GM20000 (cell line): ENCODE data around the gene HAL.

Experiments used
- DNase-seq: peaks from one replicate; pipeline ENCODE4 v3.0.0; 2012; ENCODE audit warnings: low spot score
- TF ChIP-seq, protein P1 (sequence below): IDR thresholded peaks from 2 replicates; pipeline ENCODE4 v1.5.1; 2012; ENCODE audit warnings: mild to moderate bottlenecking, control low read depth; ENCODE audit errors: extremely low read depth, missing control alignments

HAL gene, protein sequence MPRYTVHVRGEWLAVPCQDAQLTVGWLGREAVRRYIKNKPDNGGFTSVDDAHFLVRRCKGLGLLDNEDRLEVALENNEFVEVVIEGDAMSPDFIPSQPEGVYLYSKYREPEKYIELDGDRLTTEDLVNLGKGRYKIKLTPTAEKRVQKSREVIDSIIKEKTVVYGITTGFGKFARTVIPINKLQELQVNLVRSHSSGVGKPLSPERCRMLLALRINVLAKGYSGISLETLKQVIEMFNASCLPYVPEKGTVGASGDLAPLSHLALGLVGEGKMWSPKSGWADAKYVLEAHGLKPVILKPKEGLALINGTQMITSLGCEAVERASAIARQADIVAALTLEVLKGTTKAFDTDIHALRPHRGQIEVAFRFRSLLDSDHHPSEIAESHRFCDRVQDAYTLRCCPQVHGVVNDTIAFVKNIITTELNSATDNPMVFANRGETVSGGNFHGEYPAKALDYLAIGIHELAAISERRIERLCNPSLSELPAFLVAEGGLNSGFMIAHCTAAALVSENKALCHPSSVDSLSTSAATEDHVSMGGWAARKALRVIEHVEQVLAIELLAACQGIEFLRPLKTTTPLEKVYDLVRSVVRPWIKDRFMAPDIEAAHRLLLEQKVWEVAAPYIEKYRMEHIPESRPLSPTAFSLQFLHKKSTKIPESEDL

DNA sequence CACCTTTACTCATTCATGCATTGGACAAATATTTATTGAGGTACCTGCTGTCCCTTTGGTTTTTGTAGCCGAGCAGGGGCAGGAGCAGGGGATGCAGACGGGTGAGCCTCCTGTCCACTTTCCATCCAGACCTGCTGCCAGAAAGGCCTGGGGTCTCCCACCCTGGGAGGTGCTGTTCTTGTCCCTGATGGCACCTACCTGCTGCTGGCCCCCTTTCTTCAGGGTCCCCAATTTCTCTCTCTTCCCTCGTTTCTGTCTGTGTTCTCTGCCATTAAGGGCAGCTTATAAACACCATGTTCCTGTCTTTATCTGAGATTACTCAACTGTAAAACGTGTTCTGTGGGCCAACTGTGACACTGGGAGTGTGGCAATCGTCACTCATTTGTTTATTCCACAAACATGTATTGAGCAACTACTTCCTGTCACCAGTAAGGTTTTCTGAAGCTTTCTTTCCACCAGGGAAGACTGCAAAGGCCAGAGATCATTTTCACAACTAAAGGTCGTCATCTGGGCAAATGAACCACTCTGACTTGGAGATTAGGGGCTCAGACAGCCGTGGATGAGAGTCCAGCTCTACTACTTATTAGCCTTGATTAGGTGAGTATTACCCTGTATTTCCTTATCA is at the start of gene HAL:
HAL (minus strand) TSS at position 311 of the 625 bp plus-strand sequence. CDS start 434 bp downstream, outside the sequence.
- TF ChIP-seq, protein P1, sequence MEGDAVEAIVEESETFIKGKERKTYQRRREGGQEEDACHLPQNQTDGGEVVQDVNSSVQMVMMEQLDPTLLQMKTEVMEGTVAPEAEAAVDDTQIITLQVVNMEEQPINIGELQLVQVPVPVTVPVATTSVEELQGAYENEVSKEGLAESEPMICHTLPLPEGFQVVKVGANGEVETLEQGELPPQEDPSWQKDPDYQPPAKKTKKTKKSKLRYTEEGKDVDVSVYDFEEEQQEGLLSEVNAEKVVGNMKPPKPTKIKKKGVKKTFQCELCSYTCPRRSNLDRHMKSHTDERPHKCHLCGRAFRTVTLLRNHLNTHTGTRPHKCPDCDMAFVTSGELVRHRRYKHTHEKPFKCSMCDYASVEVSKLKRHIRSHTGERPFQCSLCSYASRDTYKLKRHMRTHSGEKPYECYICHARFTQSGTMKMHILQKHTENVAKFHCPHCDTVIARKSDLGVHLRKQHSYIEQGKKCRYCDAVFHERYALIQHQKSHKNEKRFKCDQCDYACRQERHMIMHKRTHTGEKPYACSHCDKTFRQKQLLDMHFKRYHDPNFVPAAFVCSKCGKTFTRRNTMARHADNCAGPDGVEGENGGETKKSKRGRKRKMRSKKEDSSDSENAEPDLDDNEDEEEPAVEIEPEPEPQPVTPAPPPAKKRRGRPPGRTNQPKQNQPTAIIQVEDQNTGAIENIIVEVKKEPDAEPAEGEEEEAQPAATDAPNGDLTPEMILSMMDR = no peak
- no peak for DNase-seq

DNA sequence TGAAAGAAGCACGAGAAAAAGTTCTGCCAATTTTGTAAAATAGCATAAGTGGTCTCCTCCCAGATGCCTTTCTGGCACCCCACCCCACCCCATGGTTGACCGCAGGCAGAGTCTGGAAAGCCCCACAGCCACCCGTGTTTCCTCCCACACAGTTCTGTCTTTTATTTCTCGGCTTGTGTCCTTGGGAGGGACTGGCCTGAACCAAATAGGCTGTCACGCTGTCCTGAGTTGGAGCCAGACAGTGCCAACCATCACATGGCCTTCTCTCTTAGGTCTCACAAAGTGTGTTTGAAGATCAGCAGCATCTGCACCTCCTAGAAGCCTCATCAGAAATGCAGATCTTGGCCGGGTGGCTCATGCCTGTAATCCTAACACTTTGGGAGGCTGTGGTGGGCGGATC is 49.4 kb upstream of the HAL start:
- DNase-seq = no peak
- TF ChIP-seq, protein P1 = no peak

DNA sequence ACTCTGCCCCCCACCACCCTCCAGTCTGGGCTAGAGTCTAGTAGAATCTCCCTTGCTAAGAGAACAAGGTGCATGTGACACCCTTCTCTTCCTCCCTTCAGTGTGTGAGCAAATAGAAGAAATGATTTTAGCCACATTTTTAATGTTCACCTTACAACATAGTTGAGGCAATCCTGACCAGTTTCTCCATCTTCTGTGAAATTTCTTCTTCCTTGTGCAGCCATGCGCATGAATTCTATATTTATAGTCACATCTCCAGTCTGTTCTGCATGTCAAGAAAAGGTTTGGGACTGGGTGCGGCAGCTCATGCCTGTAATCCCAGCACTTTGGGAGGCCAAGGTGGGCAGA is 48.8 kb upstream of the HAL start:
- TF ChIP-seq, protein P1 = no peak
- DNase-seq = no peak

DNA sequence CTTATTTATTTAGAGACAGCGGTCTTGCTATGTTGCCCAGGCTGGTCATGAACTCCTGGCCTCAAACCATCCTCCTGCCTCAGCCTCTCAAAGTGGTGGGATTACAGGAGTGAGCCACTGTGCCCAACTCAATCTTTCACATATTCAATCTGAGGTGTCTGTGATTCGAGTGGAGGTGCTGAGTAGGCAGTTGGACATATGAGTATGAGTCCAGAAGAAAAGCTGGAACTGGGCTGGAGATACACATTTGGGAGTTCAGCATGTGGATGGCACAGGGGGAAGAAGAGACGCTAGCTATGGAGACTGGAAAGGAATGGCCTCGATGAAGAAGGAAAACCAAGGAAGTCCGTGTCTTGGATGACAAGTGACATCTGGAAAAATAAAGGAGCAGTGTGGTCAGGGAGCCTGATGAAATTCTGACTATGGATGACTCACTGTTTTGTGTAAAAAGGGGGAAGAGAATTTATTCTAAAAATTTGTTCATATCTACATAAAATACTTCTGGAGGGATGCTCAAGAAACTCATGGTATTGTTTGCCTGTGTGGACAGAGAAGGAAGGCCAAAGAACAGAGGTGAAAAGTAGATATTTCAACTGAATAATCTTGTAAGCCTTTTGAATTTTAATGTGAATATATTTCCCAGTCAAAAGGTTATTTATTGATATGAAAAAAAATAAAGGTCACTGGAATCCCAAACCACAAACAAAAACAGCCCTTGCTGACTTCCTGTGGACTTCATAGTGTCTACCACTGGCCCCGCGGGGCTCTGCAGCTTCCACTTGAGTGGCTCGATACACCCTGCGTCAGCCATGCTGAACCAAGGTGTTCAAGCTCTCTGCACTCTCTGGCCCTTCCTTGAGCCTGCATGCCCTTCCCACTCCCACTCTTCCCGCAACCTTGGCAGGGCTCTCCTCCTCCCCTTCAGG is 48.1 kb upstream of the HAL start:
- TF ChIP-seq, protein P1 = no peak
- no peak for DNase-seq

DNA sequence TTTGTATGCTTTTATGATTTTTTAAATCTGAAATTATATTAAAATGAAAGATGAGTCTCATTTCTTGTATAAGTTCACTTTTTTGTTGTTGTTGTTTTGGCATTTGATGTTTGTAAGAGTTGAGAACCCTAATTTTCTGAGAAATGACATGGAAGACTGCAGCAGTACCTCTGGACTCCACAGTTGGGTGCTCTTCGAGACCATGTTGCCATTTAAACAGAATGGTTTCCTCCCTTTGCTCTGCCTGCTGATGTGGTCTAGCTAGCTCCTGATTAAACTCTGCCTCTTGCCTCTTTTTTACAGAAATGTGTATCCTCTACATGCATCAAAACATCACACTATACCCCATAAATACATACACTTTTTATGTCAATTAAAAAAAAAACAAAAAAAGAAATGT is 45.0 kb upstream of the HAL start:
- no peak for DNase-seq
- TF ChIP-seq, protein P1 = no peak

DNA sequence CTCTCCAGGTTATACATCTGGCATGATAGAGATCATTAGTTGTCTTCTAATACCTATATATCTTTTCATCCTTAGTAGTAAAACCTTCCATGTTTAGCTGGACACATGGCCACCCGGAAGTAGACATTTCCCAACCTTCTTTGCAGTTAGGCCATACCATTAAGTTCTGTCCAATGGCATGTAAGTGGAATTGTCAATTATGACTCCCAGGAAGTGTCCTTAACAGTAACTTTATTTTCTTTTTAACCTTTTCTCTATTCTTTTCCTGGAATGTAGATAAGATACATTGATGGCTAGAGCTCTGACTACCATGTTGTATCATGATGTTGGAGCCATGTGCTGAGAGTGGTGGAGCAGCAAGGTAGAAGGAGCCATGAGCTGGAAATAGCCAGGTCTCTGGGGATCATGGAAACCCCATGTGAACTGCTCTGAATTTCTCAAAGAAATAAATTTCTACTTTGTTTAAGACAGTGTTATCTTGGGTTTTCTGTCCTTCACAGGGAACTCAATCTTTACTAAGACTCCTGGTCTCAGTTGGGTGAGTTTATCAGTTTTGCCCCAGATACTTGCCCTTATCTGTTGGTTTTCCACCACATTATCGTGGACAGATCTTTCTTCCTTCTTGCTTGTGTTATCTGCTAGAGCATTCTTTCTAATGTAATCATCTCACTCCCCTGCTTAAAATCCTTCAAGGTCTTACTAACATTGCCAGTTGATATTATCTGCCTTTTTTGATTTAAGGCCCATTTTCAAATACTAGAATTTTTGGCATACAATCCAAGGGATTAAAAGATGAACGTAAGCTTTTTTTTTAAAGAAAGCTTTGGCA is 44.4 kb upstream of the HAL start:
- DNase-seq = no peak
- TF ChIP-seq, protein P1 = no peak
